ENCODE measurements around the gene RIPK1.
"Not testable (repeated sequence)": the region's sequence is repeated elsewhere in the genome, so short reads cannot be mapped to it uniquely, and the experiment has no call there.

The RIPK1 gene

GRCh38 chr6:3068329-3069214 lies at the start of gene RIPK1:
Gene RIPK1, plus strand, starts transcription at chr6:3068494. Its CDS starts 8,330 bp downstream, at chr6:3076824.
- DNase-seq: peak; percentile 98

- no peak for DNase-seq
Measured at GRCh38 chr6:3019065-3019464, 49.2 kb upstream of the RIPK1 start.

GRCh38 chr6:3019749-3020320 lies 48.5 kb upstream of the RIPK1 start:
- no peak for DNase-seq

- DNase-seq: not testable (repeated sequence)
Measured at GRCh38 chr6:3020976-3021598, 47.2 kb upstream of the RIPK1 start.

GRCh38 chr6:3022765-3023662 lies 45.3 kb upstream of the RIPK1 start:
- DNase-seq: peak; percentile 66

- peak; percentile 90 for DNase-seq
Measured at GRCh38 chr6:3023663-3024483, 44.4 kb upstream of the RIPK1 start.

- peak; percentile 61 for DNase-seq
Measured at GRCh38 chr6:3026791-3027626, 41.3 kb upstream of the RIPK1 start.

GRCh38 chr6:3028156-3028555 lies 40.1 kb upstream of the RIPK1 start:
- not testable (repeated sequence) for DNase-seq

GRCh38 chr6:3031857-3032640 lies 36.2 kb upstream of the RIPK1 start:
- no peak for DNase-seq

GRCh38 chr6:3032986-3033385 lies 35.3 kb upstream of the RIPK1 start:
- DNase-seq: no peak

GRCh38 chr6:3033652-3034051 lies 34.6 kb upstream of the RIPK1 start:
- no peak for DNase-seq

- DNase-seq: no peak
Measured at GRCh38 chr6:3035397-3035796, 32.9 kb upstream of the RIPK1 start.

GRCh38 chr6:3036861-3037637 lies 31.2 kb upstream of the RIPK1 start:
- no peak for DNase-seq

GRCh38 chr6:3037638-3038365 lies 30.5 kb upstream of the RIPK1 start:
- no peak for DNase-seq

- DNase-seq: no peak
Measured at GRCh38 chr6:3039384-3039783, 28.9 kb upstream of the RIPK1 start.

- DNase-seq: no peak
Measured at GRCh38 chr6:3041147-3041546, 27.1 kb upstream of the RIPK1 start.

- DNase-seq: no peak
Measured at GRCh38 chr6:3041606-3042005, 26.7 kb upstream of the RIPK1 start.

GRCh38 chr6:3045369-3045768 lies 22.9 kb upstream of the RIPK1 start:
- DNase-seq: no peak

- no peak for DNase-seq
Measured at GRCh38 chr6:3045777-3046176, 22.5 kb upstream of the RIPK1 start.

Measured in activated CD8-positive, alpha-beta memory T cell treated with anti-CD3 and anti-CD28 coated beads, Interleukin-2, amount 50 U/mL, for 48 hours (primary cell).